Activated CD4-positive, alpha-beta T cell treated with anti-CD3 and anti-CD28 coated beads for 4 hours (primary cell): ENCODE data around the gene MRPS26.

Source experiments
- DNase-seq, 2 donors: peaks; one replicate each; pipeline ENCODE4 v3.0.0-alpha.2; 2020

MRPS26 gene

DNA sequence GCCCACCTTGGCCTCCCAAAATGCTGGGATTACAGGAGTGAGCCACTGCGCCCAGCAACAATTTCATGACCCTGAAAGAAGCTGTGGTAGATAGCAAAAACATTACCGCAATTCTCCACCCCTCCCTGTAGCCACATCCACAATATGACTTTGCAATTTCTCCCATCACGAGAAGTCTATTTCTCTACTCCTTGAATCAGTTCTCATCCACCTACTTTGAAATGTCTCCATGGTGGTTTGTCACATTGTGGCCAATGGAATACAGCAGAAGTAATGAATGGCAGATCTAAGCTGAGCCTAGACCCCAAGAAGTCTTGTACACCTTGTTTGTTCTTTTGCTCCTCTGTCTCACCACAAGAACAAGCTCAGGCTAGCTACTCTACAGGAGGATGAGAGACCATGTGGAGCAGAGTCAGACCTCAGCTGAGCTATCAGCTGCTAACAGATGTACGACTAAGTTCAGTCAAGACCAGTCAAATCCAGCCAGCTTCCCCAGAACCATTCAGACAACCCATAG is 31.8 kb downstream of the MRPS26 start:
- DNase-seq: no peak

DNA sequence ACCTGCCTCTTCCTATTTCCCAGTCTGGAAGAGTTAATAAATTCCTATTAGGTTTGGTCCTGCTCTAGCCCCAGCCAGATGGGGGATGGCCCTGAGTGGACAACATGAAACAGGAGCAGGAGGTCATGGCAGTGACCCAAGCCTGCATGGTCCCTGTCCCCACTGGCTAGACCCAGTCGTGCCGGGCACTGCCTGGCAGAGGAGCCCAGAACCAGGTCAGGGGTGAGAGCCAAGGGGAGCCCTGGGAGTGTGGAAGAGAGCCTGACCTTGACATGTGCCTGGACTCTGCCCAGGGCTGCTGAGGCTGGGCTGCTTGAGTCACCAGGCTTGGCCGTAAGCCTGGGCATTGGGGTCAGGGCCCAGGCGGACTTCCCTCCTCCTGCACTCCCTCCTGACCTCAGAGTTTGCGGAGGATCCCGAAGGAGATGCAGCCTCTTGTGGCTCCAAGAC is 35.1 kb downstream of the MRPS26 start:
- DNase-seq: no peak

DNA sequence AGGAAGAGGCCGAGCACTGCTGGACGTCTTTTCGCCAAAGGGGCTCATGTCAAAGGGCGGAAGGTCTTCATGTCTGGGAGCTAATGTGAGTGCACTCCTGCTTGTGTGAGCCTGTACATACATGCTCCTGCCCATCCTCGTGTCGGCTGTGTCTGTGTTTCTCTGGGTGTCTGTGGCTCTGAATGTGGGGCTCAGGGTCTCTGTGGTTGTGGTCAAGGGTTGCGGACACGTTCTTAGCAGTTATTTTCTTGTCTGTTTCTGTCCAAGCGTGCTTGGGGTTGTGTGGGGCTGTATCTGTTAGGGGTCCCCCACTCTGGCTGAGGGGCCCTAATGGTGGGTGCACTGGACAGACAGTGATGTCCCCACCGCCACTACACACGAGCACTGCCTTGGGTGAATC is 35.8 kb downstream of the MRPS26 start:
- DNase-seq: no peak

DNA sequence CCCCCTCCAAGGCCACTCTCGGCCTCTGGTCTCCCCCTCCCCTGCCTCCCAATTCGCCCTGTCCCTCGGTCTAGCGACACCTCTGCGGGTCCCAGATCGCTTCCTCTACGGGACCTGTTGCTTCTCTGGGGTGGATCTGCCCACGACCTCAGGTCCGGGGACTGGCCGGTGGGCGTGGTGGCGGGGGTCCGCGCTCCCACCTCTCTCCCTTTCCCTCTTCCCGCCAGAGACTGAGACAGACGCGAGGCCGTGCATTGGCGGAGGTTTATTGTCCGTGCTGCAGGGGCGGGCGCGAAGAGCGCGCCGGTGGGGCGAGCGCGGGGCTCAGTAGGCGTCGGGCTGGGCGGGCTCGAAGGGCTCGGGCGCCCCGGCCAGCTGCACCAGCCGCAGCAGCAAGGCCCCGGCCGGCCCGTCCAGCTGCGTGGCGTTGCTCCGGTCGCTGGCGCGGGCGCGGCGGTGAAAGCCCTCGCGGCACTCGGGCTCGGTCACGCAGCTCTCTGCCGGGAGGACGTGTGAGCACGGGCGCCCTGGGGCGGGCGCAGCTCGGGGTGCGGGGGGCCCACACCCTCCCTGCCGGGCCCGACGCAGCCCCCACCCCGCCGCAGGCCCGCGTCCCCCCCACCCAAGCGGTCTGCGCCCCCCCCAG is 36.6 kb downstream of the MRPS26 start:
- DNase-seq: no peak

DNA sequence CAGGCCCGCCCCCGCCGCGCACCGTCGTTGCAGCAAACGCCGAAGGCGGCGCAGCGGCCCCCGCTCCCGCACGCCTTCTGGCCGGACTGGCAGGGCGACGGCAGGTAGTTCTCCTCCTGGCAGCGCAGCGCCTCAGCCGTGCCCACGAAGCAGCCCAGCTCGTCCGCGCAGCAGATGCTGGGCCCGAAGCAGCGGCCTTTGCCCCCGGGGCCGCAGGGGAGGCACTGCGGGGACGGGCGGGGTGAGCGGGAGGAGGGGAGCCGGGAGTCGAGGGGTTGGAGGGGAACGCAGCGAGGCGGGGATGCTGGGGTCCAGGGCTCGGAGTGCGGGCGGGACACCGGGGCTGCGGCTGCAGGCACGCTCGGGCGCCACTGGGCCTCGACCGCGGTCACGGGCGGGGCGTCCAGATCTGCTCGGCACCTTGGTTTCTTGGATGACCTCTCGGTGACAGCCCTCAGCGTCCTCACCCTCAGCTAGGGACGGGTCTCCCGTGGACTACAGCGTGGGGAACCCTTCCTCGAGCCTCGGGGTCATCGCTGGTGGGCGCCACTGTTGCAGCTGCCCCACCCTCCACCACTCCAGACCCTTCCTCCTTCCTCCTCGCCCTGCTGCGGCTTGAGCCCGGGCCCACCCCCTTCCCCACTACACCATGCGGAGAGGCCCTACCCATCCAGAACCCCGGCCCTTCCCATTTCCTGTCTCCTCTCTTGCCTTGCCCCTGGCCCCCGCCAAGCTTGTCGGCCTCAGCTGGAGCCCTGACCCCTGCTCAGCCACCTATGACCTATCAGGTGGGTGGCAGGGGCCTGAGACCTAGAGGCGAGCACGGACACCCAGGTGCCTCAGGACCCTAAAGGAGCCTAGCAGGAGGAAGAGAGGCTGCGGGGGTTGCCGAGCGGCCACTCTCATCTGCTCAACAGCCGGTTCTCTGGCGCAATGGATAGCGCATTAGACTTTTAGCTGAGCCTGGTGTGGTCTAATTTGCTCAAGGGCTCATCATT is 37.4 kb downstream of the MRPS26 start:
- no peak for DNase-seq

DNA sequence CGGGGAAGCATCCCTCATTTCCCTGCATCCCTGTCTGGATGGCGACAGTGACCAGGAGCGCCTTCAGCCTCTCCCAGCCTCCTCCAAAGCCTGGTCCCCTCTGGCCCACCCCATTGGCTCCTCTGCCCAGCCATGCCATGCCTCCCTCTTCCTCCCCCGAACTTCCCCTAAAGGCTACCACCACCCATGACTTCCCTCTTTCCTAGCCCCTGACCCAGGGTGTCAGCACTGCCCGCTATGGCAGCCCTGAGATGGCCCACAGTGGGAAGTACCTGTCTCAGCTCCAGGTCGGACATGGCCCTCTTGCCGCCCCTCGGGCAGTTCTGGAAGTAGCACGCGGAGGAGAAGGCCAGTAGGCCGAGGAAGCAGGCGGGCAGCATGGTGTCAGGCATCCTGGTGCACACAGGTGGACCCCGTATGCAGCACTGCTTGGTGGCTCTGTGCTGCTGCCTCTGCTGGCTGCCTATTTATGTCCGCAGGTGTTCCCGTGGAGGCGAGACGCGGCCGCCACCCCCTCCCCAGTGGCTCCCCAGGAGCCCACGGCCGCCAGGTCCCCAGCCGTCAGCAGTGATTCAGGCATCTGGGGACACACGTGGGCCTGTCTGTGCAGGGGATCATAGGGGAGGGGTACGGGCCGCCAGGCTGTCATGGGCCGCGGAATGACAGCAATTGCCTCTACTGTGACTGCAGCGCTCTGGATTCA is 38.6 kb downstream of the MRPS26 start, which contains the start of gene AVP:
Gene AVP (minus strand): TSS at position 442 of the 703 bp plus-strand sequence. CDS start 50 bp downstream, at position 392.
- DNase-seq: no peak

DNA sequence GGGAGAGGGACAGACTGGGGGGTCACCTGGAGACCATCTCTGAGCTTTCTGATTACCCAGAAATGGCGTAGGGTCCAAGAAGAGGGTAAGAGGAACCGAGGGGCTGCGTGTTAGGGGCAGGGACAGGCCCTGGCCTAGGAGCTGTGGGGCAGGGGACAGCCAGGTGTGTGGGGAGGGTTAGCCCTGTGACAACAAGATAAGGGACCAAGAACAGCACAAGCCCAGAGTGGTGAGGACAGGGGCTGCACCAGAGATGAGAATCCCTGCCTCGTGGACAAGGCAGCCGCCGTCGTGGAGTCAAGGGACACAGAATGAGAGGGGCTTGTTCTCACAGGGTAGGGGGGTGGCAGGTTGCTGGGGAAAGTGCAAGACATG is 39.1 kb downstream of the MRPS26 start:
- no peak for DNase-seq

DNA sequence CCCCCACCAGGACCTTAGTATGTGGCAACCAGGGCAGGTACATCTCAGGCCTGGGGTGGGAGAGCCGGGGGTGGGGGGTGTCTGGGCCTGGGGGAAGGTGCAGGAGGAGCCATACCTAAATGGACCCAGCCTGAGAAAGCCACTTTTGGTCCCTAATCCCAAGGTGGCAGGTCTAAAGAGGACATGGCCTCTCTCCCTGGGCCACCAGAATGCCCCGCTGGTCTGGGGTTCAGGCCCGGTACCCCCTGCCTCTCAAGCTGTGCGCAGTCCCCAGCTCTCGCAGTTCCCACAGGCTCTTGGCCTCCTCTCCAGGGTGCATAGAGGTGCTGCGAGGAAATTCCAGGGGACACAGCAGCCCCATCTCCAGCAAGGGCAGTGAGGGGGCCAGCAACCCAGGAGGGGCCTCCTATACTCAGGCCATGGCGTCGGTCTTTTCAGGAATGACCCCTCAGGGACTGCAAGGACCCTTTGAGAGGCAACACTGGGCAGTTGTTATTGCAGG is 39.8 kb downstream of the MRPS26 start:
- no peak for DNase-seq

DNA sequence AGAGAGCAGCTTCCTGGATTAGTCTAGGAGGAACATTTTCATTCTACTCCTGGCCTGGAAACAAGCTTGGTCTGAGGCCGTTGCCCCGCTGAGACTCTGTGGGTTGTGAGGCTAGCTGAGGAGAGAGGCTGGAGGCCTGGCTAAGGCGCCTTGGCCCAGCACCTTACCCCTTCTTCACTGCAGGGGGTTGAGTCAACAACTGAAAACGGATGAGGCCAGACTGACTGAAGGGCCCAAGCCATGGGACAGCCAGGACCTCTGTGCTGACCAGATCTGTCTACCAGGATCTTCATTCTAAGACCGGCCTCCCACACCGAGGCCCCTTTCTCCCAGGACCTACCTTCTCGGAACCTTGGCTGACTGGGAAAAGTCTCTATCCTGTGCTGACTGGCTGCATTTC is 42.2 kb downstream of the MRPS26 start:
- no peak for DNase-seq

DNA sequence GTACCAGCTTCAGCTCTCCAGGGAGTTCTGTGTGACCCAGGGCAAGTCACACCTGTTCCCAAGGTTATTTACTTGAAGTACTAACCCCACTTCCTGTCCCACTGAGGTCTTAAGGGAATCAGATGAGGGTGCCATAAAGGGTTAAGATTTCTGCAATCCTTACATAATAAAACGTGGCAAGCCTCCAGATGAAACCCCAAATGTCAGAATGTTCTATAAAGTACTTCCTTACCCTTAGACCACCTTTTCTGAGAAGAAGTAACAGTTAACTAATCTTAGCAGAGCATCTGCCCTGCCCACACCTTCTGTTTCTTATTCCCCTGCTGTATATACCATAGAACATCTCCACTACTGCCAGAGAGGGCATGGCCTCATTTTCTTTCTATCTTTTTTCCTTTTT is 44.7 kb downstream of the MRPS26 start:
- no peak for DNase-seq

DNA sequence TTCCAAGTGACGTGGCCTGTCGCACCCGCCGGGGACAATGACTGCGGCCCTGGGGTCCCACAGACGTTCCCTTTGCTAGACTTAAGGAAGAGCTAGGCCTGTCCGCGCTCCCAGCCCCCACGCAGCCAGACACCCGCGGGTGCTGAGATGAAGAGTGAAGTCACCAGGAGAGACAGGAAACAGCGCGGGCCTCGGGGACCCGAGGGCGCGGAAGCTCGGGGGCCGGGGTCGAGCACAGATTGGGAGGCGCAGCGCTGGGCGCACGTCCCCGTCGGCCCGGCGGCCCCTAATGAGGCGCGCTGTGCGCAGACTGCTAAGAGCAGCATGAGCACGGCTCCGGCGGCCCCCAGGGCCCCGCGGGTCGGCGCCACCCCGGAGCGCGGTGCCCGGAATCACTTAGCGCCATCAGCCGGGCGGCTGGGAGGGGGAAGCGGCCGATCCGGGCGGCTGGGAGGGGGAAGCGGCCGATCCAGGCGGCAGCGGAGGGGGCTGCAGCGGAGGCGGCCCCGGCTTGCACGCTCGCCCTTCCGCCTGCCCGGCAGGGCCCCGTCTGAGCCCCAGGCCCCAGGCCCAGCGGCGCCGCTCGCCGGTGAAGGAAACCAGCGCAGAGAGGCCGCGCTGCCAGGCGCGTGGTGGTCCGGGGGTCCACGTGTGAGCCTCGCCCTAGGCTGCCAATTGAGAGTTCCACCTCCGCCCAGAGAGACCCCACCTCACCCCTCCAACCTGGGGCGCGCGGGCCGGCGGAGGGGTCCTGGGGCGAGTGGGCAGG is 46.9 kb downstream of the MRPS26 start:
- peak; percentile 40 to 54 for DNase-seq

DNA sequence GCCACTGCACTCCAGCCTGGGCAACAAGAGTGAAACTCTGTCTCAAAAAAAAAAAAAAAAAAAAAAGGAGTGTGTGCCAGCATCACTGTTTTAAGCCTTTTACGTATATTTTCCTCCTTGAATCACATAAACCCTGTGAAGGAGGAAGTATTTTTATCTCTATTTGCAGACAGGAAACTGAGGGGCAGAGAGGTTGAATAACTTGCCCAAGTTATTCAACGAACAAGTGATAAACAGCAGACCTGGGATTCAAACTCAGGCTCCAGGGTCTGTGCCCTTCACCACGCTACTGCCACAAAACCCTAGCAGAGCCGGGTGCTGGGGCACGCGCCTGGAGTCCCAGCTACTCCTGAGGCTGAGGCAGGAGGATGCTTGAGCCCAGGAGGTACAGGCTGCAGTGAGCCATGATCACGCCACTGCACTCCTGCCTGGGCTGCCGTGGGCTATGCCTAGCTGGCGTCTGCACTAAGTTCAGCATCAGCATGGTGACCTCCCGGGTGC is 48.1 kb downstream of the MRPS26 start:
- no peak for DNase-seq

DNA sequence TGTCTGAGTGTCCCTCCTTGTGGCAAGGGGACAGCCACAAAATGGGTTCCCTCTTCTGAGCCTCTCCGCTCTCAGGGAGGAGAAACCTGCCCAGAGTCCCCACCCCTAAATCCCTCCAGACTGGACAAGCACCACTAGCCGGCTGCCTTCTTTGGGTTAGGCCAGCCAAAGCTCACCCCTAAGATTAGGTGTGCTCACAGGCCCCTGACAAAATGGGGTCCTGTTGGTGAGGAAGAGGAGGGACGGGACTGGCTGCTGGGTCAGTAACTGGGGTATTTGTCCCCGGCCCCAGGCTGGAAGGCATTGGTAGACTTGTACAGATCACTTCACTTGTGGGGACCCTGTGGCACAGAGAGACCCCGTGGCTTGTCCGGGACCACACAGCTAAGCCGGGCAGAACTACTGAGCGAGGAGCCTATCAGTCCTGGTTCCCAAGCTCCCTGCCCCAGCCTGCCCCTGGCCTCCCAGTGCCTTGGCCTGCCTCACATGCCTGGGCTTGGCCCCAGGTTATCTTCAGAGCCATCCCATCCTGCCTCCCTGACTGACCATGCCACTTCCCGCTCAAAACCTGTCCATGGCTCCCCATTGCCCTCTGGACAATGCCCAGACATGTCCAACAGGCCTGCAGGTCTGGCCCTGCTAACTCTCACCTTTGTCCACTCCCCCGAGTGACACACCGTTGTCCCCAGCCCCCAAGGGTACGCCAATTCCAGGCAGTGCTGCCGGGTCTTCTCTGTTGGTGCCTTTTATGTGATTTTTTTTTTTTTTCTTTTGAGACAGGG is 49.2 kb downstream of the MRPS26 start:
- DNase-seq: no peak
